ENCODE results near the gene B4GAT1. TPM values are rescaled to one million over a fixed set of nuclear protein-coding genes. Genes with fewer than 3 reads are reported as not detected.

Gene B4GAT1
- total and polyA plus RNA-seq, 10 of the 15 experiments (the other 5 are each of a cell fraction or from before 2014, with no cell fraction given), result 0.55 to 11.1 (median 4.3) TPM

DNA sequence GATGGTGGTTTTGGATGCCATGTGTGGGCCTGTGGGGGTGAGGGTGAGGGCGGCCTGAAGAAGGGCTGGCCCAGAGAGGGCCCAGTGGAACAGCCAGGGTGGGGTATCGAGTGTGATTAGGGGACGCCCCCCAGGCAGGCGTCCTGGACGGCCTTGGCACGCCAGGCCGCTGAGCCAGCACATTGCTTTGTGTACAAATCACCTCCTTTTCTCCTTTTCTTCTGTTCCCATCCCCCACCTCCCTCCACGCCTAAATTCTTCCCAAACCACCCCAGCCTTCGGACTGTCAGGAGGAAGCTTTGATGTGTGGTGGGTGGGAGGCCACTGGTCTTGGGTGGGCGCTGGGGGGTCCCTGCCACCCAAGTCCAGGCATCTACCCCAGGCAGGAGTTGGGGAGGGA lies 22.8 kb downstream of the B4GAT1 start:
- H3K27me3 ChIP-seq (replicated peaks in 1 of 2; ENCODE audit: control insufficient read depth in 2 of 2, insufficient read depth in 2 of 2, low read length in 1 of 2), result no peaks in the 10 kb centered on the region; a peak in 1 of 4 replicates
- TF ChIP-seq GABPA (IDR thresholded peaks at IDR 0.05; ENCODE audit: low read depth) (no peak), CHD2 (IDR thresholded peaks at IDR 0.05; ENCODE audit: borderline replicate concordance, low read depth, low read length) (no peak), NR2C2 (IDR thresholded peaks at IDR 0.05; ENCODE audit: borderline replicate concordance, control insufficient read depth, insufficient read length, low read depth) (no peak), SREBF1 (IDR thresholded peaks at IDR 0.05; ENCODE audit: low read length) (no peak), TBL1XR1 (IDR thresholded peaks at IDR 0.05; ENCODE audit: low read depth, low read length) (no peak), NFXL1 (IDR thresholded peaks at IDR 0.05; ENCODE audit: borderline replicate concordance) (no peak), POLR2A (IDR thresholded peaks at IDR 0.05; ENCODE audit: low read depth, low read length) (no peak), SP1 (IDR thresholded peaks at IDR 0.05; ENCODE audit: low read depth, low read length) (no peak), JUNB (IDR thresholded peaks at IDR 0.05) (no peak), ZNF622 (IDR thresholded peaks at IDR 0.05) (no peak), JUND (IDR thresholded peaks at IDR 0.05; ENCODE audit: low read depth, low read length) (no peak), MEF2A (IDR thresholded peaks at IDR 0.05; ENCODE audit: insufficient read depth, low read depth, low read length) (no peak), NFIC (IDR thresholded peaks at IDR 0.05; ENCODE audit: low read depth, low read length) (no peak), ZBTB11 (CRISPR knock-in tag; IDR thresholded peaks at IDR 0.05) (no peak), TARDBP (IDR thresholded peaks at IDR 0.05; ENCODE audit: borderline replicate concordance) (no peak), KDM1A (IDR thresholded peaks at IDR 0.05; ENCODE audit: borderline replicate concordance) (no peak), PAX5 (IDR thresholded peaks at IDR 0.05; ENCODE audit: borderline replicate concordance, low read depth, low read length) (no peak)
- TF ChIP-seq, protein P1, sequence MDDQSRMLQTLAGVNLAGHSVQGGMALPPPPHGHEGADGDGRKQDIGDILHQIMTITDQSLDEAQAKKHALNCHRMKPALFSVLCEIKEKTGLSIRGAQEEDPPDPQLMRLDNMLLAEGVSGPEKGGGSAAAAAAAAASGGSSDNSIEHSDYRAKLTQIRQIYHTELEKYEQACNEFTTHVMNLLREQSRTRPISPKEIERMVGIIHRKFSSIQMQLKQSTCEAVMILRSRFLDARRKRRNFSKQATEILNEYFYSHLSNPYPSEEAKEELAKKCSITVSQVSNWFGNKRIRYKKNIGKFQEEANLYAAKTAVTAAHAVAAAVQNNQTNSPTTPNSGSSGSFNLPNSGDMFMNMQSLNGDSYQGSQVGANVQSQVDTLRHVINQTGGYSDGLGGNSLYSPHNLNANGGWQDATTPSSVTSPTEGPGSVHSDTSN (IDR thresholded peaks at IDR 0.05; ENCODE audit: insufficient replicate concordance, low read depth, low read length), result no peak
- TF ChIP-seq, protein P2, sequence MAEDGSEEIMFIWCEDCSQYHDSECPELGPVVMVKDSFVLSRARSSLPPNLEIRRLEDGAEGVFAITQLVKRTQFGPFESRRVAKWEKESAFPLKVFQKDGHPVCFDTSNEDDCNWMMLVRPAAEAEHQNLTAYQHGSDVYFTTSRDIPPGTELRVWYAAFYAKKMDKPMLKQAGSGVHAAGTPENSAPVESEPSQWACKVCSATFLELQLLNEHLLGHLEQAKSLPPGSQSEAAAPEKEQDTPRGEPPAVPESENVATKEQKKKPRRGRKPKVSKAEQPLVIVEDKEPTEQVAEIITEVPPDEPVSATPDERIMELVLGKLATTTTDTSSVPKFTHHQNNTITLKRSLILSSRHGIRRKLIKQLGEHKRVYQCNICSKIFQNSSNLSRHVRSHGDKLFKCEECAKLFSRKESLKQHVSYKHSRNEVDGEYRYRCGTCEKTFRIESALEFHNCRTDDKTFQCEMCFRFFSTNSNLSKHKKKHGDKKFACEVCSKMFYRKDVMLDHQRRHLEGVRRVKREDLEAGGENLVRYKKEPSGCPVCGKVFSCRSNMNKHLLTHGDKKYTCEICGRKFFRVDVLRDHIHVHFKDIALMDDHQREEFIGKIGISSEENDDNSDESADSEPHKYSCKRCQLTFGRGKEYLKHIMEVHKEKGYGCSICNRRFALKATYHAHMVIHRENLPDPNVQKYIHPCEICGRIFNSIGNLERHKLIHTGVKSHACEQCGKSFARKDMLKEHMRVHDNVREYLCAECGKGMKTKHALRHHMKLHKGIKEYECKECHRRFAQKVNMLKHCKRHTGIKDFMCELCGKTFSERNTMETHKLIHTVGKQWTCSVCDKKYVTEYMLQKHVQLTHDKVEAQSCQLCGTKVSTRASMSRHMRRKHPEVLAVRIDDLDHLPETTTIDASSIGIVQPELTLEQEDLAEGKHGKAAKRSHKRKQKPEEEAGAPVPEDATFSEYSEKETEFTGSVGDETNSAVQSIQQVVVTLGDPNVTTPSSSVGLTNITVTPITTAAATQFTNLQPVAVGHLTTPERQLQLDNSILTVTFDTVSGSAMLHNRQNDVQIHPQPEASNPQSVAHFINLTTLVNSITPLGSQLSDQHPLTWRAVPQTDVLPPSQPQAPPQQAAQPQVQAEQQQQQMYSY (CRISPR knock-in tag; IDR thresholded peaks at IDR 0.05), result no peak
- WGBS (ENCODE audit: insufficient coverage, insufficient replicate concordance, low lambda C conversion rate, missing lambda C conversion rate), result 42% methylated on average over 10 of the region's 10 CpGs
- intact Hi-C loops (cut with micrococcal nuclease; ENCODE audit: unreplicated experiment) (no loop called here), in situ Hi-C loops (cut with MboI) (no loop called here)
- ChIA-PET SMC1A (ENCODE audit: uncharacterized antibody, unreplicated experiment) (interaction anchor here (3.4 kb wide), 1 partner anchor 13 kb away, joined by 12 read pairs; no protein-coding TSS in a partner anchor), POLR2A (no interaction called here), CTCF (interaction anchor here (3.8 kb wide), 1 partner anchor 13 kb away, joined by 34 read pairs; no protein-coding TSS in a partner anchor), RAD21 (ENCODE audit: unreplicated experiment) (interaction anchor here (1.0 kb wide), 1 partner anchor 11 kb away, joined by 3 read pairs; no protein-coding TSS in a partner anchor)
- H3K36me3 ChIP-seq (ENCODE audit: control insufficient read depth in 2 of 2, insufficient read depth in 2 of 2, low read length in 1 of 2), result no peaks in the 10 kb centered on the region
- no peaks in the 10 kb centered on the region for H4K20me1 ChIP-seq (ENCODE audit: control insufficient read depth, insufficient read depth)
- no peak overlapping the region for H3K9ac ChIP-seq (ENCODE audit: control insufficient read depth, insufficient read depth, low read length)
- BruUV-seq (replicated peaks), result no TSS peak
- H3K4me2 ChIP-seq (ENCODE audit: control insufficient read depth, insufficient read depth), result no peak overlapping the region
- H3K27ac ChIP-seq (ENCODE audit: control insufficient read depth, insufficient read depth), result no peak overlapping the region
- no peak for ATAC-seq
- no peak overlapping the region for H3K4me3 ChIP-seq
- no peak for FAIRE-seq
- H3K9me3 ChIP-seq (replicated peaks; ENCODE audit: control insufficient read depth, insufficient read depth, low read length), result no peaks in the 10 kb centered on the region; the same call in 2 of the 3 replicates
- H2AFZ ChIP-seq (ENCODE audit: control insufficient read depth, low read depth, low read length), result no peak overlapping the region
- peaks cover 10% of the 10 kb centered on the region; the same call in 1 of the 2 replicates for H3K4me1 ChIP-seq (ENCODE audit: control insufficient read depth, insufficient read depth, low read length)
- no peaks in the 10 kb centered on the region for H3K79me2 ChIP-seq (ENCODE audit: control insufficient read depth, insufficient read depth, low read length)
- no peak for DNase-seq (ENCODE audit: low read depth, low spot score)
